Measurements from ENCODE around the gene KDM4C. TPM values are rescaled to one million over a fixed set of nuclear protein-coding genes. Genes with fewer than 3 reads are reported as not detected.
A peak's percentile ranks its signal among the peaks of the same experiment; 100 is the strongest.

The KDM4C gene
- total RNA-seq, 2 experiments from 2014 or later, result 60.1 to 61.3 TPM

DNA sequence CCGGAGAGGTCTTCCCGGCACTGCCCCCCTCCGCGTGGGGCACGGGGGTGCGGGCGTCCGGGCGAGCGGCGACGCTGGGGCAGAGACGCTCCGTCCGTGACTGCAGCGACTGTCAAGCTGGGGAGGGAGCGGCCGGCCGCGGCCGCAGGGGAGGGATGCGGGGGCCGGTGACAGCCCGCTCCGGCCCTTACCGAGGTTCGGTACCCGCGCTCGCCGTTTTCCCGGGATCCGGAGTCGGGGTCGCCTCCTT lies 400 bp downstream of the KDM4C start:
- Mint-ChIP-seq H3K27me3 (no peaks in the 10 kb centered on the region), H3K27ac (peak overlapping the region; percentile 96), H3K9me3 (no peaks in the 10 kb centered on the region), H3K36me3 (ENCODE audit: low read depth) (peaks cover 23% of the 10 kb centered on the region), H3K4me1 (ENCODE audit: low read depth) (peaks cover 29% of the 10 kb centered on the region), H3K4me3 (peak overlapping the region; percentile 96)
- Histone ChIP-seq H3K27ac (ENCODE audit: low read depth in 1 of 2, low read length in 2 of 2) (peak overlapping the region; percentile 82 to 96), H3K36me3 (ENCODE audit: insufficient read depth, low read length) (no peaks in the 10 kb centered on the region), H3K27me3 (ENCODE audit: control insufficient read depth in 1 of 2, insufficient read depth in 2 of 2, low read length in 2 of 2) (no peaks in the 10 kb centered on the region), H3K4me1 (ENCODE audit: insufficient read depth, low read length) (peaks cover 29% of the 10 kb centered on the region), H3K4me3 (ENCODE audit: low read length) (peak overlapping the region; percentile 90), H3K9me3 (ENCODE audit: control insufficient read depth in 1 of 2, insufficient read depth in 1 of 2, low read length in 2 of 2) (no peaks in the 10 kb centered on the region)
- no peak for ATAC-seq (ENCODE audit: poor library complexity)
- ChIA-PET POLR2A (interaction anchor here (0.8 to 5.2 kb wide), 38 partner anchors 8 to 1965 kb away, joined by 3 to 155 read pairs (median 5); partner anchors contain the start of genes GLDC, RANBP6, RCL1 and RIC1), CTCF (no interaction called here)
- TF ChIP-seq, protein P1, sequence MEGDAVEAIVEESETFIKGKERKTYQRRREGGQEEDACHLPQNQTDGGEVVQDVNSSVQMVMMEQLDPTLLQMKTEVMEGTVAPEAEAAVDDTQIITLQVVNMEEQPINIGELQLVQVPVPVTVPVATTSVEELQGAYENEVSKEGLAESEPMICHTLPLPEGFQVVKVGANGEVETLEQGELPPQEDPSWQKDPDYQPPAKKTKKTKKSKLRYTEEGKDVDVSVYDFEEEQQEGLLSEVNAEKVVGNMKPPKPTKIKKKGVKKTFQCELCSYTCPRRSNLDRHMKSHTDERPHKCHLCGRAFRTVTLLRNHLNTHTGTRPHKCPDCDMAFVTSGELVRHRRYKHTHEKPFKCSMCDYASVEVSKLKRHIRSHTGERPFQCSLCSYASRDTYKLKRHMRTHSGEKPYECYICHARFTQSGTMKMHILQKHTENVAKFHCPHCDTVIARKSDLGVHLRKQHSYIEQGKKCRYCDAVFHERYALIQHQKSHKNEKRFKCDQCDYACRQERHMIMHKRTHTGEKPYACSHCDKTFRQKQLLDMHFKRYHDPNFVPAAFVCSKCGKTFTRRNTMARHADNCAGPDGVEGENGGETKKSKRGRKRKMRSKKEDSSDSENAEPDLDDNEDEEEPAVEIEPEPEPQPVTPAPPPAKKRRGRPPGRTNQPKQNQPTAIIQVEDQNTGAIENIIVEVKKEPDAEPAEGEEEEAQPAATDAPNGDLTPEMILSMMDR (IDR thresholded peaks at IDR 0.05), result no peak
- DNase-seq, result no peak
- intact Hi-C loops (cut with DNase I, micrococcal nuclease), result loop anchor here (2.0 to 10.0 kb wide), 8 partner anchors 41 to 1133 kb away; partner anchors contain the start of genes RIC1 (in 1 of the 2) and UHRF2 (in 1 of the 2)

DNA sequence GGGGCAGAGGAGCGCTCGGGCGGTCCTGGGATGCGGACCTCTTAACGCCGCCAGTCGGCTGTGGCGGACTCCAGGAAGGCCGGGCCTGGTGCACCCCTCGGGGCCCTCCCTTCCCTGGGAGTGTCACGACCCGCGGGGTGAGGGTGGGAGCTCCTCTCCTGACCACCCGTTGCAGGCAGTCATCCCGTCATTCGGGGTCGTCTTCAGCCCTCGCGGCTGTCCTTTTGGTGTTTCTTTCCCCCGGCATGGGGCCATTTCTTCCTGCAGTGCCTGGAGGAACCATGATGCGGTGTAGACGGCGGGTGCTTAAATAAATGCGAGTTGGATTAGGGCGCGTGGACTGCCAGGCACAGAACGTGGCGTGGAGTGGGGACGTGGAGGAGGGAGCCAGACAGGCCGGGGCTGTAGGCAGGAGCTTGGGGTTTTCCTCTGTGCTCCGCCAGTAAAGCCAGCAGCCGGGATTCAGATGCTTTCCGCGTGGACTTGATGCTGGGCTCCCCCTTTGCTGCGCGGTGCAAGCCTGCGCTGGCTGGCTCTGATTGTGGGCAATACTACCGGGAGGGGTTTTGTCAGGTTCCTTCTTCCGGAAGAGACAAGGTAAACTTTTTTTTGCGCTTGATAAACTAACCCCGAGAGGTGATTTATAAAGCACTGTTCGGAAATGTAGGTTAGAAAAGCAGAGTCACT lies 868 bp downstream of the KDM4C start:
- peak overlapping the region; percentile 96 for H3K4me3 Mint-ChIP-seq
- no peaks in the 10 kb centered on the region for H3K27me3 ChIP-seq (ENCODE audit: control insufficient read depth in 1 of 2, insufficient read depth in 2 of 2, low read length in 2 of 2)
- peak overlapping the region; percentile 96 for H3K27ac Mint-ChIP-seq
- peaks cover 31% of the 10 kb centered on the region for H3K4me1 ChIP-seq (ENCODE audit: insufficient read depth, low read length)
- POLR2A ChIA-PET, result interaction anchor here (0.6 to 5.2 kb wide), 27 partner anchors 8 to 1966 kb away, joined by 3 to 155 read pairs (median 7); partner anchors contain the start of genes RANBP6, RCL1, RIC1 and UHRF2
- intact Hi-C loops (cut with DNase I, micrococcal nuclease), result loop anchor here (2.0 to 10.0 kb wide), 8 partner anchors 41 to 1134 kb away; partner anchors contain the start of genes RIC1 (in 1 of the 2) and UHRF2 (in 1 of the 2)
- ATAC-seq (ENCODE audit: poor library complexity) (peak; percentile 20), DNase-seq (peak; percentile 27 to 87 (median 49))
- H3K36me3 Mint-ChIP-seq (ENCODE audit: low read depth), result peaks cover 23% of the 10 kb centered on the region
- TF ChIP-seq, protein P1 (IDR thresholded peaks at IDR 0.05), result no peak
- no peaks in the 10 kb centered on the region for H3K36me3 ChIP-seq (ENCODE audit: insufficient read depth, low read length)
- H3K27ac ChIP-seq (ENCODE audit: low read depth in 1 of 2, low read length in 2 of 2), result peak overlapping the region; percentile 82 to 96
- H3K9me3 Mint-ChIP-seq, result no peaks in the 10 kb centered on the region
- peaks cover 34% of the 10 kb centered on the region for H3K4me1 Mint-ChIP-seq (ENCODE audit: low read depth)
- H3K27me3 Mint-ChIP-seq, result no peaks in the 10 kb centered on the region
- CTCF ChIA-PET, result no interaction called here
- H3K9me3 ChIP-seq (ENCODE audit: control insufficient read depth in 1 of 2, insufficient read depth in 1 of 2, low read length in 2 of 2), result no peaks in the 10 kb centered on the region
- peak overlapping the region; percentile 90 for H3K4me3 ChIP-seq (ENCODE audit: low read length)

DNA sequence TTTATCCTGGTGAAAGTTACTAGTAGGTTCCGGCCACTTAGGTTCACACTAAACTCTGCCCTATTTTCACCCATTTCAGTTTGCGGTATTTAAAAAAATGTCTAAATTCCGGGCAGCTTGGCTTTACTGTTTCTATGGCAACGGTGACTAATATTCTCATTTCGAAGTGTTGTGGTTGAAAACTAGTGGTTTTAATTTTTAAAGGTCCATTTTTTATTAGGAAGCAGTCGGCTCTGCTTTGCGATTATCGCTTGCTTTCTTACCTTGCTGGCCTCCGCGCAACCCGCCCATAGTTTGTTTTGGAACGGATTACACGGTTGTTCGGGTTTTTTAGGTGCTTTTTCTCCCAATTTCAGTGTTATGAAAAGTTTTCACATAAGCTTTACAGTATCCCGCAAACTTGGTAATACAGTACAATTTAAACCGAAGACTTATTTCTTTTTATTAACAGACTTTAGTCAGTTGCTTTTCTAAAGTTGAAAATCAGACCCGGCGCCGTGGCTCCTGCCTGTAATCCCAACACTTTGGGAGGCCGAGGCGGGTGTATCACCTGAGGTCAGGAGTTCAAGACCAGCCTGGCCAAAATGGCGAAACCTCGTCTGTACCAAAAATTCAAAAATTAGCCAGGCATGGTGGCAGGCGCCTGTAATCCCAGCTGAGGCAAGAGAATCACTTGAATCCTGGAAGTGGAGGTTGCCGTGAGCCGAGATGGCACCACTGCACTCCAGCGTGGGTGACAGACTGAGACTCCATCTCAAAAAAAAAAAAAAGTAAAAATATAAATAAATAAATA lies 1.6 kb downstream of the KDM4C start:
- Histone ChIP-seq H3K4me3 (ENCODE audit: low read length) (peak overlapping the region; percentile 90), H3K27me3 (ENCODE audit: control insufficient read depth in 1 of 2, insufficient read depth in 2 of 2, low read length in 2 of 2) (no peaks in the 10 kb centered on the region), H3K9me3 (ENCODE audit: control insufficient read depth in 1 of 2, insufficient read depth in 1 of 2, low read length in 2 of 2) (no peaks in the 10 kb centered on the region), H3K36me3 (ENCODE audit: insufficient read depth, low read length) (no peaks in the 10 kb centered on the region), H3K27ac (ENCODE audit: low read depth in 1 of 2, low read length in 2 of 2) (peak overlapping the region; percentile 82 to 96), H3K4me1 (ENCODE audit: insufficient read depth, low read length) (peaks cover 33% of the 10 kb centered on the region)
- peaks cover 23% of the 10 kb centered on the region for H3K36me3 Mint-ChIP-seq (ENCODE audit: low read depth)
- H3K27ac Mint-ChIP-seq, result peak overlapping the region; percentile 96
- ChIA-PET CTCF (interaction anchor here (1.3 kb wide), 1 partner anchor 21 kb away, joined by 3 read pairs; no protein-coding TSS in a partner anchor), POLR2A (interaction anchor here (0.6 to 5.2 kb wide), 9 partner anchors 11 to 752 kb away, joined by 3 to 155 read pairs (median 35); a partner anchor contains a TSS)
- DNase-seq (peak in 8 of 14 experiments; percentile 9 to 85 (median 16)), ATAC-seq (ENCODE audit: poor library complexity) (no peak)
- H3K4me3 Mint-ChIP-seq, result peak overlapping the region; percentile 96
- no peaks in the 10 kb centered on the region for H3K9me3 Mint-ChIP-seq
- TF ChIP-seq, protein P1 (IDR thresholded peaks at IDR 0.05), result no peak
- H3K4me1 Mint-ChIP-seq (ENCODE audit: low read depth), result peaks cover 41% of the 10 kb centered on the region
- intact Hi-C loops (cut with DNase I, micrococcal nuclease), result loop anchor here (2.0 to 10.0 kb wide), 8 partner anchors 42 to 1135 kb away; partner anchors contain the start of genes RIC1 (in 1 of the 2) and UHRF2 (in 1 of the 2)
- H3K27me3 Mint-ChIP-seq, result no peaks in the 10 kb centered on the region
